CD4-positive, alpha-beta T cell treated with Interleukin-4 for 4 hours (primary cell): ENCODE results near the gene PALM.
"Not testable (repeated sequence)": the region's sequence is repeated elsewhere in the genome, so short reads cannot be mapped to it uniquely, and the experiment has no call there.

ENCODE experiments used
- DNase-seq: peaks from one replicate; pipeline ENCODE4 v3.0.0-alpha.2; 2020

The PALM gene, protein sequence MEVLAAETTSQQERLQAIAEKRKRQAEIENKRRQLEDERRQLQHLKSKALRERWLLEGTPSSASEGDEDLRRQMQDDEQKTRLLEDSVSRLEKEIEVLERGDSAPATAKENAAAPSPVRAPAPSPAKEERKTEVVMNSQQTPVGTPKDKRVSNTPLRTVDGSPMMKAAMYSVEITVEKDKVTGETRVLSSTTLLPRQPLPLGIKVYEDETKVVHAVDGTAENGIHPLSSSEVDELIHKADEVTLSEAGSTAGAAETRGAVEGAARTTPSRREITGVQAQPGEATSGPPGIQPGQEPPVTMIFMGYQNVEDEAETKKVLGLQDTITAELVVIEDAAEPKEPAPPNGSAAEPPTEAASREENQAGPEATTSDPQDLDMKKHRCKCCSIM

DNA sequence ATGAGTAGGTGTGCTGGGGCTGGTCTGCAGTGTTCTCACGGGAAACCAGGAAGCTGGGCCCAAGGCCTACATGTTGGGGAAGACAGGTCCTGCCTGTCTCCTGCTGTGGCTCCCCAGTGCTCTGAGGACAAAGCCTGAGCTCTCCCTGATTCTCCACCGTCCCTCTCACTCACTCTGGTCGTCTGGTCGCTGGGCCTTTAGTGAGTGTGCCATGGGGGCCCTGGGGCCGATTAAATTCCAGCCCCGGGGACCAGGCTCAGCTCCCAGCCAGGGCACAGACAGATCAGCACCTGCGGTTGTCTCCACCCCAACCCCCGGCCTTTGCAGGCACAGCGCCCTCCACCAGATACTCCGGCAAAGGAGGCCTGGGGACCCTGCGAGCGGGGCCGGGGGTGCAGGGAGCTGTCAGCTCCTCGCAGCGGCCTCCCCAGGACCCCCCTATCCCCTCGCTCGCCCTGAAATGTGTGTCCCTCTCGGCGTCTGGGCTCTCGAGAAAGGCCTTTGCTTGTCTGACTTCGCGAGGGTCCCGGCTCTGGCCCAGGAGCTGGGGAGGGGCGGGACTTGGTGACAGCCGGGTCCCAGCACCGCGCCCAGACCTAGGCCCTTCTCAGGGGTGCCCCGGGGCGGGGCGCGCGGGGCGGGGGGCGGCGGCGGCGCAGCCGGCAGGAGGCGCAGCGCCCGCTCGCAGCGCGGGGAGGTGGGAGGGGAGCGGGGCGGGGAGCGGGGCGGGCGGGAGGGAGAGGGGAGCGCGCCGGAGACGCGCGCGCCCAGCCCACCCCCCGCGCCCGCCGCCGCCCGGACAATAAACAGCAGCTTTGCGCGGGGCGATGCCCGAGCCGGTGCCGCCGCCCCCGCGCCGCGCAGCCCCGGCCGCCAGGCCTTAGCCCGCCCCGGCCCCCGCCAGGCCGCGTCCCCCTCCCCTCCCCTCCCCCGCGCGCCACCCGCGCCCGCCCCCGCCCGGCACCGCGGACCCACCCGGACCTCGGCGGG, at the start of gene PALM:
TSS of gene PALM (plus strand) at position 782 of the 990 bp plus-strand sequence. CDS start 212 bp downstream, outside the sequence.
- no peak for DNase-seq

DNA sequence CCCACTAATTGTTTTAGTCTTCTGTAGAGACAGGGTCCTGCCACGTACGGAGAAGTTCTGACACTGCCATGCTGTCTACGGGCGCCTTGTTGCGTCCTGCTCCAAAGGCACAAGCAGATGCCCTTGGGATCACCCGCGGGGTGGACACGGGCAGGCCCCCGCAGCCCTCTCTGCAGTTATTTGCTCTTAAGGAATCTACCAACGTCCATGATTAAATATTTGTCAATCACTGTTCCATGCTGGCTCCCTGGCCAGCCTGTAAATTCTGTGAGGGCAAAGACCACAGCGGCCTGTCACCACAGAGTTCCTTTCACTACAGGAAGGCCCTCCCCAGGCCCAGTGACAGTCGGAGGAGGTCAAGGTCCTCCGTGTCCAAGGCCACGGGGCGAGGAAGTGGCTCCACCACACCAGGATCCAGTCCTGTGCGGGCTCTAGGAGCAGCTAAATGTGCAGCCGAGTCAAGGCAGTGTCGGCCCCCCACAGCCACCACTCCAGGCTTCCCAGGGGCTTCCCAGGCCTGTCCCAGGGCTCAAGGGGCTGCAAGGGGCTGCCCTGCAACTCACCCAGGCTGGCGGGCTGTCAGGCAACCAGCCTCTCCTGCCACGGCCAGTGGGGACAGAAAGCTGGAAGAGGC, 47.8 kb upstream of the PALM start:
- no peak for DNase-seq

DNA sequence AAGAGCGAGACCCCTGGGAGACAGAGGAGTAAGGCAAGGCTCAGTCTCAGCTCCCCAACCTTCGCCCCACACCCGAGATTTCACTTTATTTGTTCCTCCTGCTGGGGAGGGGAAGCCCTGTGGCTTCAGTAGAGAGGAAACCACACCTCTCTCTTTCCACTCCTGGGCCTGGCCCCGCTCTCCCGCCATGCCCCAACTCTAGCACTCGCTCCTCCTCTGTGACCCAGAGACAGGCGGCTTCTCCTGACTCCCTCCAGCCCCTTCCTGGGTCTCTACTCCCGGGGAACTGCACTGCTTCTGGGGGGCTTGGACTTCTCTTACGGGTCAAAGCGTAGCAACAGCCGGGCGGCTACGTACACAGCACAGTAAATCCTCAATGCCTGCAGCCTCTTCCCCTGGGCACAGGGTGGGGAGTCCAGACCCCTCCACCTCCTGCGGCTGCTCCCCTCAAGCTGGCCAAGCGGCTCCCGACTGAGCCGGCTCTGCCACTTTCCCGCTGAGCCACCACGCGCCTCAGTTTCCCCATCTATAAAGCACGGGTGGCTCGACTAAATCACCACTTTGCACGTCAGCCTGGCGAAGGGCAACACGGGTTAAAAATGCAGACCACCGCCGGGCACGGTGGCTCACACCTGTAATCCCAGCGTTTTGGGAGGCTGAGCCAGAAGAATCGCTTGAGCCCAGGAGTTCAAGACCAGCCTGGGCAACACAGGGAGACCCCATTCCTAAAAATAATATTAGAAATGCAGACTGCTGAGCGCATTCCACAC, 47.1 kb upstream of the PALM start:
- DNase-seq = peak; percentile 75

DNA sequence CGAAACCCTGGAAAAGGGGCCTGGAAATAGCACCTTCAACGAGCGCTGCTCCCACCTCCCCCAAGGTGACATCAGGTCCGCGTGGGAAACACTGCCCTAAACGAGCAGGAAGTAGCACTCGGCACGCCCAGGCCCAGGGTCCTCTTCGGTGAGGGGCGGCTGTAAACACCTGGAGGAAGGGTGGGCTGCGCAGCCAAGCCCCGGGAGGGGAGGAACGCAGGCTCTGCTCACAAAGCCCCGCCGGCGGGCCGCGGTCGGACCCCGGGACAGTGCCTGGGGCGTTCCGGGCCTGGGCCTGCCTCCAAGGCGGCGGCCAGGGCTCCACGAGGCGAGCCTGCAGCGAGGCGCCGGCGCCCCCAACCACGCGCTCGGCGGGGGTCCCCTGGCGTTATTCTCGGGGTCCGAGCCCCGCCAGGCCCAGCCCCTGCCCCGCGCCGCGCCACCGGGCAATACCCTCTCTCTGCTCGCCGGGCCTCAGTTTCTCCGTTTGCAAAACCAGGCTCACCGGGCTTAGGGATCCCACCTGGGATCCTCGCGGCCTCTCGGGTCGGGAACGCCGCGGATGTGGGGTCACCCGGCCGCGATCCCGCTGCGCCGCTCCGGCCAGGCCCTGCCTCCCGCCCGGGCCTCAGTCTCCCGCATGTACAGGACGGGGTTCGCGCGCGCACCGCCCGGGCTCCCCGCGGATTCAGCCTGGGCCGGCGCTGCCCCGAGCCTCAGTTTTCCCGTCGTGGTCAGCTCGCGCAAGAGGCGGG, 46.4 kb upstream of the PALM start:
- DNase-seq = peak; percentile 74

DNA sequence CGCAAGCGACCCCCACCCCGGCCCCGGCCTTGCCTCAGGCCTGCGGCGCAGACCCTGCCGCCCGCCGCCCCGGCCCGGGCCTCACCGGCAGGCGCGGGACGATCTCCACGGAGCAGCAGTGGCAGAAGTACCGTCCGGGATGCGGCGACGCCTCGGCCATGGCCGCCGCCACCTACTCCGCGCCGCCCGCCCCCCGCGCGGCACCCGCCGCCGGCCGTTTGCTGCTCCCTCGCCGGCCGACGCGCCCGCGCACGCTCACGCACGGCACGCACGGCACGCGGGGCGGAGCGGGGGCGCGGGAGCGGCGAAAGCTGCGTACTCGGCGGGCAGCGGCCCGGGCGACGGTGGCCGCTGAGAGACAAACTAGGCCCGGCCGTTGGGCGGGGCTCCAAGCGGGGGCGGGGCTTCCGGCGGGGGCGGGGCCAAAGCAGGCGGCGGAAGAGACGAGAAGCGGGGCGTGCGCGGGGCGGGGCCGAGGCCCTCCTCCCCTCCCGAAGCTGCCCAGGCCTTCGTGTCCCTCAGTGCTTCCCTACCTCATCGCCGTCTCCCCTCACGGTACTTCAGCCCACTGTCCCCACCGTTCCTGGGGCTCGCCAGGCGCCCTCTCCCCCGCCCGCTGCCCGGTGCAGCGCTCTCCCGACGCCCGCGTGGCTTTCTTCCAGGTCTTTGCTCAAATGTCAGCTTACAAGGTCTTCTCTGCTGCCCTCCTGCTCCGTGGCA, 45.6 kb upstream of the PALM start, which contains the start of gene RNF126:
TSS of gene RNF126 (minus strand) at position 253 of the 720 bp plus-strand sequence. CDS start at position 160, 93 bp downstream.
- DNase-seq = peak; percentile 93

DNA sequence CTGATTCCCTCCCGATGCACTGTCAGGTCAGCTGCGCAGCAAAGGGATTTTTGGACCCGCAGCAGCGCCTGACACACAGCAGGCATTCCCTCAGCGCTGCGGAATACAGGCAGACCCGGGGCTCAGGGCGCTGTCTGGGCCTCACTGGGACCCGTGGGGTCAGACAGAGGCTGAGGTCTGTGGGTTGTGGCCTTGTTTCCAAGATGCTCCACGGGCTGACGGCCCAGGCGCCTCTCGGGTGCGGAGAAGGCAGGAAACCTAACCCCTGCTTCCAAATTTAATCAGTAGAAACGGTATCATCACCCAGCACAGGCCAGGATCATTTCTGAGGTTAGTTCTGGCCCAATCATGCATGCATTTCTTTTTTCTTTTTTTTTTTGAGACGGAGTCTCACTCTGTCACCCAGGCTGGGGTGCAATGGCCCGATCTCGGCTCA, 45.0 kb upstream of the PALM start:
- no peak for DNase-seq

DNA sequence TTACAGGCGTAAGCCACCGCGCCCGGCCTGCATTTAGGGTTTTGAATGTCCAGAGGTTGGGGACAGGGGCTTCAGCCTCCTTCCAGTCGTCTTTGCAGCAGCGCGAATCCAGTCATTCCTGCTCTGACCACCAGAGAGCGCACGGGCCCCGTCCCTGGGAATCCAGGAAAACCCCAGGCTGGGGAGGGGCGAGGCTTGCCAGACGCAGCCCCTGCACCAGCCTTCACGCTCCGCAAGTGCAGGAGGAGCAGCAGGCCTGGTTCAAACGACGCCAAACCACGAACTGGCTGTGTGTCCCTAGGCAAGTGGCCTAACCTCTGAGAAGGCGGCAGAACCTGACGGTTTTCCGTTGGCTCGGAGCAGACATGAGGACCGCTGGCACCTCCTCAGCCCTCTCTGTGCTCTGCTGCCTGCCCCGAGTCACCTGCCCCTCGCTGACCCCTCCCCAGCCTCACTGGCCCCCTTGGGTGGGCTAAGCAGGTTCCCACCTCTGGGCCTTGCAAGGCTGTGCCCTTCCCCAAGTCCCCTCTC, 43.8 kb upstream of the PALM start:
- peak; percentile 80 for DNase-seq

DNA sequence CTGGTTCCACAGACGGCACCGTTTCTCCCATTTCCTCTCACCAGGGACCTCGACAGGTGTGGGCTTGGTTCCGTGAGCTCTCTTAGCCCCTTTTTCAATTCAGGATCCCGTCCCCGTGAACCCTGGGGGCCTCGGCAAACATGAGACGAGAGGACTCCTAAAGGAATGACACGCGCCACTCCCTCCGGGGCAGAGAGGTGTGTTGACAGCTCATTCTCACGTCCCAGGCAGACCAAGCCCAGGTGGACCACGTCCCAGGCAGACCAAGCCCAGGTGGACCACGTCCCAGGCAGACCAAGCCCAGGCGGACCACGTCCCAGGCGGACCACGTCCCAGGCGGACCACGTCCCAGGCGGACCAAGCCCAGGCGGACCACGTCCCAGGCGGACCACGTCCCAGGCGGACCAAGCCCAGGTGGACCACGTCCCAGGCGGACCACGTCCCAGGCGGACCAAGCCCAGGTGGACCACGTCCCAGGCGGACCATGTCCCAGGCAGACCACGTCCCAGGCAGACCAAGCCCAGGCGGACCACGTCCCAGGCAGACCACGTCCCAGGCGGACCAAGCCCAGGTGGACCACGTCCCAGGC, 41.7 kb upstream of the PALM start:
- not testable (repeated sequence) for DNase-seq

DNA sequence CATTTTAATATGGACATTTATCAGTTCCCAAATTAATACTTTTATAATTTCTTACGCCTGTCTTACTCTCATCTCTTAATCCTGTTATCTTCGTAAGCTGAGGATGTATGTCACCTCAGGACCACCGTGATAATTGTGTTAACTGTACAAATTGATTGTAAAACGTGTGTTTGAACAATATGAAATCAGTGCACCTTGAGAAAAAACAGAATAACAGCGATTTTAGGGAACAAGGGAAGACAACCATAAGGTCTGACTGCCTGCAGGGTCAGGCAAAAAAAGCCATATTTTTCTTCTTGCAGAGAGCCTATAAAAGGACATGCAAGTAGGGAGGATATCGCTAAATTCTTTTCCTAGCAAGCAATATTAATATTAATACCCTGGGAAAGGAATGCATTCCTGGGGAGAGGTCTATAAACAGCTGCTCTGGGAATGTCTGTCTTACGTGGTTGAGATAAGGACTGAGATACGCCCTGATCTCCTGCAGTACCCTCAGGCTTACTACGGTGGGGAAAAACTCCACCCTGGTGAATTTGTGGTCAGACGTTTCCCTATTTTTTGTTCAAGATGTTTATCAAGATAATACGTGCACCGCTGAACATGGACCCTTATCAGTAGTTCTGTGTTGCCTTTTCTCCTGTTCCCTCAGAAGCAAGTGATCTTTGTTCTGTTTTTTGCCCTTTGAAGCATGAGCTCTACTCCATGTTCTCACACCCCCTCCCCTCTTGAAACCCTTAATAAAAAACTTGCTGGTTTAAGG, 39.9 kb upstream of the PALM start:
- not testable (repeated sequence) for DNase-seq

DNA sequence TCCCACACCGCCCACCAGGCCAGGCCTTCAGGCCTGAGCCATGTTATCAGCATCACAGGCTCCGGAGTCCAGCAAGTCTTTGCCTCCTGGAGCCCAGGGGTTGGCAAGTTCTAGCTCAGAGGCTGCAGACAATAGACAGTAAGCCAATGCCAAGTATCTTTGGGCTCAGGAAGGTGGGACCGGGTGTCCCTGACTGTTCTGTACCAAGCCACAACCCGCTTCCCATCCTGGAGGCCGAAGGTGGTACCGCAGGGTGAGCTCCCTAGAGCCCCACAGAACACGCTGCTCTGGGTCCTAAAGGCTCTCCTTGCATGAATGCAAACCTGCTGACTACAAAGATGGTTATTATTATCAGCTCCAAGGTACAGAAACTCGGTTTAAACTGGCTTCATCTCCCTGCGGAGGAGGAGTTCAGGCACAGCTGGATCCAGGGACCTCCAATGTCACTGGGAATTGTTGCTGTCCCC, 38.1 kb upstream of the PALM start:
- DNase-seq = no peak

DNA sequence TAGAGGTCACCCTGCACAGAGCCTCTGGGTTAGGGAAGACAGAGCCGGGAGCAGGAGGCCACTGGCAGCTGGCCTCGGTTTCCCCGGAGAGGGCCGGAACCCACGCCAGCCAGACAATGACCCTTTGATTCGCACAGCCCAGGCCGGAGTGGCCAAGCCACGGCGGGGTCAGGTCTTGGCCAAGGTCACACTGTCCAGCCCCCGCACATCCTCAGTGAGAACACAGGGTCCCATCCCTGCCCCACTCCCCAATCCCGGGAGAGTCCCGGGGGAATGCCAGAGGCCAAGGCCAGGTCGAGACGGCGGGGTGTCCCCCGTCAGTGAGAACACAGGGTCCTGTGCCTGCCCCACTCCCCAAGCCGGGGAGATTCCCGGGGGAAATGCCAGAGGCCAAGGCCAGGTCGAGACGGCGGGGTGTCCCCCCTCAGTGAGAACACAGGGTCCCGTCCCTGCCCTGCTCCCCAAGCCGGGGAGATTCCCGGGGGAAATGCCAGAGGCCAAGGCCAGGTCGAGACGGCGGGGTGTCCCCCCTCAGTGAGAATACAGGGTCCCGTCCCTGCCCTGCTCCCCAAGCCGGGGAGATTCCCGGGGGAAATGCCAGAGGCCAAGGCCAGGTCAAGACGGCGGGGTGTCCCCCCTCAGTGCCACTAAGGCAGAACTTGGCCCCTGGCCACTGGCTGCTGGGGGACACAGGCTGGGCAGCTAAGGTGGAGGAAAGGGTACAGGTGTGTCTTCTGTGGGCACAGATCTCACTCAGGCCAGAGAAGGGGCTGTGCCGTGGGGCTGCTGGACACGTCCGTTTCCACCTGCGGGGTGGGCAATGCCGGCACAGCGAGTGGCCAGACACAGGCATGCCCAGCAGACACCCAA, 34.2 kb upstream of the PALM start:
- DNase-seq = no peak

DNA sequence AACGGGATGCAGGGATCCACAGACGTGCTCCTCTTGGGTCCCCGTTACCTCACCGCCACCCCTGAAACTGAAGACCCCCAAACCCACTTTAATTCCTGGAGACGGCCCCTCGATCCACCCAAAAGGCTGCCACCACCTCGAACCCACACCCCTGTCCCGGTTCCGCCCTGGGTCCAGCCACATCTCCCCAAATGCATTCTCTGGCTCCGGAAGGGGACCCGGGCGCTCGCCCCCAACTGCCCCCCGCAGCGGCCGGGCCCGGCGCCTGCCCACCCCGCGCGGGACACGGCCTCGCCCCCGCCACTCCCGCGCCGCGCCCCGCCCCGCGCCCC, 32.8 kb upstream of the PALM start:
- no peak for DNase-seq

DNA sequence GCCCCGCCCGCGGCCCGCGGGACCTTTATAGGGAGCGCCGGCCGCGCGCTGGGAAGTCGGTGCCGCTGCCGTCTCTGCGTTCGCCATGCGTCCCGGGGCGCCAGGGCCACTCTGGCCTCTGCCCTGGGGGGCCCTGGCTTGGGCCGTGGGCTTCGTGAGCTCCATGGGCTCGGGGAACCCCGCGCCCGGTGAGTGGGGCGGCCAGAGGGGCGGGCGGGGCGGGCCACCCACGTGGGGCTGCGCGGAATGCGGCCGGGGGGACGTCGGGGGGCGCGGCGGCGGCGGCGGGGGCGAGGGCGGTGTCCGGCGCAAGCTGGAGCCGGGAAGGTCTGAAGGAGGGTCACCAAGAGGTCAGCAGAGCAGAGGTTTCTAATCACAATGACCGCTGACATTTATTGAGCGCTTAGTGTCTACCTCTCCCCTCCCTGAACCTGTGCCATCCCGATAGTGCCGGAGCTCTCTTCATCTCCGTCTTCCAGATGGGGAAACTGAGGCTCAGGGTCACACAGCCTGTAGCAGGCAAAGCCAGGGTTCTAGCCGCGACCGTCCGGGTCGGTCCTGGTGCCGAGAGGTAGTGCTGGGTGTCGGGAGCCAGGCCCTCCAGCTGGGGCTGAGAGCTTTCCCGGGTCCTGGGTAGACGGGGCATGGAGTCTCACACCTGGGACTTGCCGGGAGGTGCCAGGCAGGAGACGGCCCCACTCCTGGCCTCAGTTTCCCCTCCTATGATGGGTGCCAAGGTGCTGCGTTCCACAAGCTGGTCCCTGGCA, 32.2 kb upstream of the PALM start, which contains the start of gene FSTL3:
TSS of gene FSTL3 (plus strand) at position 54 of the 767 bp plus-strand sequence. CDS start at position 86, 32 bp downstream.
- no peak for DNase-seq

DNA sequence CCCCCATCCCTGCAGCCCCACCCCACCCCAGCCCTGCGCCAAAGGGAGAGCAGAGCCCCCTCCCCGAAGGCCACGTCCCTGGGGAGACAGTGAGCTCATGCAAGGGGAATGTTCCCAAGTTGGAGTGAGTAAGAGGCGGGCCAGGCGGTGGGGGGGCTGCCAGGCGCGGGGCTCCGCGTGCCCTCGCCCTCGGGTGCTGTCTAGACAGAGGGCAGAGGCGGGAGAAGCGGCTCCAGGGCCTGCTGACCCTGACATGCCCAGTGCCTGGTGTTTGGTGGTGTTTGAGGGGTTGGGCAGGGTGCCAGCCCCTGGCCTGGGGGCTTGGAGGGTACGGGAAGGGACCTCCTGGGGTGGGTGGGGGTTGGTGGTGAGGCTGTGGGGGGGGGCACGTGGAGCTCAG, 31.5 kb upstream of the PALM start:
- DNase-seq = no peak

DNA sequence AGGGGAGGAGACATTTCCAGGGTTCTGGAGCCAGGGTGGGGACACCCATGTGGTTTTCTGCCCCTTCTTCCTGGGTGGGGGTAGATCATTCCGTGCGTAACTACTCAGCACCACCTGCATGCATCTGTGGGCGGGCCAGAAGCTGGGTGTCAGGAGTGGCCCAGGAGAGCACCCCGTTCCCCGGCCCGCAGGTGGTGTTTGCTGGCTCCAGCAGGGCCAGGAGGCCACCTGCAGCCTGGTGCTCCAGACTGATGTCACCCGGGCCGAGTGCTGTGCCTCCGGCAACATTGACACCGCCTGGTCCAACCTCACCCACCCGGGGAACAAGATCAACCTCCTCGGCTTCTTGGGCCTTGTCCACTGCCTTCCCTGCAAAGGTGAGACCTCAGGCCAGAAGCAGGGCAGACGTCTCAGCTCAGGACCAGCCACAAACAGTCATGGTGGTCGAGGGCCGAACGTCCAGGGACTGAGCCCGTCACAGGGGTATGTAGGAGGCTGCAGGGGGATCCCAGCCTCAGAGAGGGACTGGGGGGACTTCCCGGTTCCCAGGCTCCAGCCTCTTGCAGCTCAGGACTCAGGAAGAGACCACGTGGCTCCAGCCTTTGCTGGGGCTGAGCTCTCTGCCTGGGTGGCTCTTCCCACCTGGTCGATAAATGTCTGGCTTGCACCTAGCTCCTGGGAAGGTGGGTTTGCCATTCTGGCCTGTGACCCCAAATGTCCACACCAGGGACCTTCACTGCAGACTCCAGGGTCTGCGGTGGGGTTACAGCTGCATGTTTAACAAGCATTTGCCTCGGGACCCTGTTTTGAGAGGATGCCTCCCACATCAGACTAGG, 30.9 kb upstream of the PALM start:
- no peak for DNase-seq

DNA sequence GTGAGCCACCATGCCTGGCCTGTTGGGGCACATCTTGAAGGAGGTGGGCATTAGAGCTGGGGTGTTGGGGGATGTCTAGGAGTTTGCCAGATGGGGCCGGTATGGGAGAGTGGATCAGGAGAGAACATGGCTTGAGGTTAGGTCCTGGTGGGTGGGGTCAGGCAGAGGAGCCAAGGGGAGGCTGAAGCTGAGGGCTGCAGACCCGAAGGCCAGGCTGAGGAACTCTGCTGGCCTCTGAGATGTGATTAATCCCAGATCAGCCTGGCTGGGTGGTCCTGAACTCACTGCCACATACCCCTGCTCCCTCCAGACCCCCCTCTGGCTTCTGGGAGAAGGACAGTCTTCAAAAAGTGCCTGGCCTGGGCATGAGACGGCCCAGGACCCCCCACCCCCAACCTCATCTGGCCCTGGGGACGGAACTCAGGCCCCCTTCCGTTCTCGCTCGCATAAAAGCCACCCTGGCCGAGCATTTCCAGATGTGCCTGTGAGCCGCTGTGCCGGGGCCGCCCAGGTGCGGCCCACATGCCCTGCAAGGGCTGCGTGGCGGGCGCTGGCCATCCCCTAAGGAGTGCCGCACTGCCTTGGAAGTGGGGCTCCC, 29.8 kb upstream of the PALM start:
- no peak for DNase-seq
